ENCODE data around the gene SEMA4D.

Gene SEMA4D

GRCh38 chr9:89497978-89498851 lies at the start of gene SEMA4D:
SEMA4D (minus strand) TSS chr9:89498113; CDS start chr9:89405456, 92,657 bp downstream.
- peak; percentile 81 for DNase-seq

GRCh38 chr9:89547000-89547399 lies 49.1 kb upstream of the SEMA4D start:
- no peak for DNase-seq

GRCh38 chr9:89544279-89544661 lies 46.4 kb upstream of the SEMA4D start:
- no peak for DNase-seq

- no peak for DNase-seq
Observed at GRCh38 chr9:89543621-89544278, 45.8 kb upstream of the SEMA4D start.

GRCh38 chr9:89543111-89543510 lies 45.2 kb upstream of the SEMA4D start:
- no peak for DNase-seq

- DNase-seq: no peak
Observed at GRCh38 chr9:89542401-89543021, 44.6 kb upstream of the SEMA4D start.

GRCh38 chr9:89541798-89542197 lies 43.9 kb upstream of the SEMA4D start:
- no peak for DNase-seq

- DNase-seq: no peak
Observed at GRCh38 chr9:89539374-89539773, 41.5 kb upstream of the SEMA4D start.

GRCh38 chr9:89538871-89539270 lies 41.0 kb upstream of the SEMA4D start:
- no peak for DNase-seq

- no peak for DNase-seq
Observed at GRCh38 chr9:89537166-89537565, 39.3 kb upstream of the SEMA4D start.

GRCh38 chr9:89536600-89536999 lies 38.7 kb upstream of the SEMA4D start:
- DNase-seq: peak; percentile 6

GRCh38 chr9:89536145-89536574 lies 38.2 kb upstream of the SEMA4D start:
- no peak for DNase-seq

GRCh38 chr9:89535461-89535860 lies 37.5 kb upstream of the SEMA4D start:
- DNase-seq: no peak

- no peak for DNase-seq
Observed at GRCh38 chr9:89534515-89535287, 36.8 kb upstream of the SEMA4D start.

- no peak for DNase-seq
Observed at GRCh38 chr9:89533411-89534095, 35.6 kb upstream of the SEMA4D start.

GRCh38 chr9:89532944-89533343 lies 35.0 kb upstream of the SEMA4D start:
- no peak for DNase-seq

GRCh38 chr9:89532478-89532877 lies 34.6 kb upstream of the SEMA4D start:
- DNase-seq: no peak

- no peak for DNase-seq
Observed at GRCh38 chr9:89531766-89532165, 33.9 kb upstream of the SEMA4D start.

GRCh38 chr9:89530726-89531125 lies 32.8 kb upstream of the SEMA4D start:
- DNase-seq: no peak

- no peak for DNase-seq
Observed at GRCh38 chr9:89529243-89530035, 31.5 kb upstream of the SEMA4D start.

- DNase-seq: no peak
Observed at GRCh38 chr9:89528540-89528939, 30.6 kb upstream of the SEMA4D start.

Data from femur (tissue), 1 donor.